Stromal cell of bone marrow (primary cell): ENCODE results near the gene CCNYL1.
"Not testable (repeated sequence)": the region's sequence is repeated elsewhere in the genome, so short reads cannot be mapped to it uniquely, and the experiment has no call there.

Experiments
- DNase-seq: peaks from one replicate; pipeline ENCODE4 v3.0.0-alpha.2; 2012; ENCODE audit warnings: low read depth

Gene CCNYL1

DNA sequence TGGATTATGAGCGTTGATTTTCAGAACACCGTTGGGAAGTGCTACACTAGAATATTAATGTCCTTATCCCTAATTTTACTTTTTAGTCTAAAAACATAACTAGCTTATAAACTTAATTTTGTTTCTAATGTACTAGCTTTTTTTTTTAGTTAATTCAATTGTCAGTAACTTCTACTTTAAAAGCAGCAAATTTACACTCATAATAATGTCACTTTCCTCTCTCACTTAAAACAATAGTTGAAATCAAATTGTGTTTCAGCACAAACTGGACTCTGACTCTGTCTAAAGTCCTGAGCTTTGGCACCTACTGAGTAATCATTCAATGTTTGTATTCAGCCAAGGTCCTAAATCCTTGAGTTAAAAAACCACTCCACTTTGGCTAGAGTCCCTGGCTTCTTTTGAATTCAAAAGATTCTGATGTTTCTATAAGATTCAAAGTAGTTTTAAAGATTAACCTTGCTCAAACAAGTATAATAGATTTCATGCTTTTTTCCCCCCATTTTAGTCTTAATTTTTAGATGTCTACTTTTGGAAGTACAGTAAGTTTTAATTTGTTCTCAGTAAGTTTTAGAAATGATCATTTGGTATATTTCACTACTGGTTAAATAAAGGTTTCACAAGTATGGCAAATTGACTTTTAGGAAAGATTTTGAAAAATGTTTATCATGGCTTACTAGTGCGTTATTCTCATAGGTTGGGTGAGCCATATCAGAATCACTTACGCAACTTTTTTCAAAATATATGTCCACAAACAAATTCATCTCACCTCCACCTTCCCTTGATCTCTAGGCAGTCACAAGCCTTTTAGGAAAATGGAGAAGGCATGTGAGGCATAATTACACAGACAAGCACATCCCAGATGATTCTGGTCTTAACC, 23.4 kb downstream of the CCNYL1 start:
- DNase-seq: no peak

DNA sequence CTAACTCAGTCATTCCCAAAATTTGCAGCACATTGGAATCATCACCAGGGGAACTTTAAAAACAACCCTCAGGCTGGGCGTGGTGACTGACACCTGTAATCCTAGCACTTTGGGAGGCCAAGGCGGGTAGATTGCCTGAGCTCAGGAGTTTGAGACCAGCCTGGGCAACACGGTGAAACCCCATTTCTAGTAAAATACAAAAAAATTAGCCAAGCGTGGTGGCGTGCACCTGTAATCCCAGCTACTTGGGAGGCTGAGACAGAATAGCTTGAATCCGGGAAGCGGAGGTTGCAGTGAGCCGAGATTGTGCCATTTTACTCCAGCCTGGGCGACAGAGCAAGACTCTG, 24.0 kb downstream of the CCNYL1 start:
- DNase-seq: not testable (repeated sequence)

DNA sequence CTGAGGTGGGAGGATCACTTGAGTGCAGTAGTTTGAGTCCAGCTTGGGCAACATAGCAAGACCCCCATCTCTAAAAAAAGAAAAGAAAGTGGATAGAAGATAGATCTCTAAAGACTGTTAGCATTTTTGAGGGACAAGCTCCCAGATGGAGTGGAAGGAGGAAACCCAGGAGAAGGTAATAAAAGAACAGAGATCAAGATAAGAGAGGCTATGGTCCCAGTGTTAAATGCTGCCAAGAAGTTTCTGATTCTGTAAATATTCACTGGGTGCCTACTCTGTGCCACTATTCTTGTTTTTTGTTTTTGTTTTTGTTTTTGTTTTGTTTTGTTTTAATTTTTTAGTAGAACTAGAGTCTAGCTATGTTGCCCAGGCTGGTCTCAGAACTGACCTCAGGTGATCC, 32.1 kb downstream of the CCNYL1 start:
- no peak for DNase-seq

DNA sequence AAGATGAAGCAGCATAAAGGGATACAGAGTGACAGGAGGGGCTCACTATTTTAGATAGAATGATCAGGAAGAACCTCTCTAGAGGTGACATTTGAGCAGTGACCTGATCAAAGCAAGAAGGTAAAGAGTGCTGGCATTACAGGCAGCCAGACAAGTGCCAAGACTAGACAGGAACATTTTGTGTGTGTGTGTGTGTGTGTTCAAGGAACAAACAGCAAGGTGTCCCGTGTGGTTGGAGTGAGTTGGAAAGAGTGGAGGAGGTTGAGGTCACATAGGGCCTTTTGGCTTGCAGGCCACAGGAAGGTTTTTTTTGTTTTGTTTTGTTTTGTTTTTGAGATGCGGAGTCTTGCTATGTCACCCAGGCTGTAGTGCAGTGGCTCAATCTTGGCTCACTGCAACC, 32.6 kb downstream of the CCNYL1 start:
- no peak for DNase-seq

DNA sequence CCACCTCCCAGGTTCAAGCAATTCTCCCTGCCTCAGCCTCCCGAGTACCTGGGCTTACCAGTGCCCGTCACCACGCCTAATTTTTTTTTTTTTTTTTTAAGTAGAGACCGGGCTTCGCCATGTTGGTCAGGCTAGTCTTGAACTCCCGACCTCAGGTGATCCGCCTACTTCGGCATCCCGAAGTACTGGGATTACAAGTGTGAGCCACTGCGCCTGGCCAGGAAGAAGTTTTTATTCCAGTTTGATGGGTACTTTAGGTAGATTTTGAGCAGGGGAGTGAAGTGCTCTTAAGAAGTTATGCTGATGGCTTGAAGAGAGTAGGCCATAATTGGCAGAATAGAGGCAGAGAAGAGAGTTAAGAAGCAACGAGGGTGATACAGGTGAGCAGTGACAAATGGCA, 33.0 kb downstream of the CCNYL1 start:
- DNase-seq: no peak

DNA sequence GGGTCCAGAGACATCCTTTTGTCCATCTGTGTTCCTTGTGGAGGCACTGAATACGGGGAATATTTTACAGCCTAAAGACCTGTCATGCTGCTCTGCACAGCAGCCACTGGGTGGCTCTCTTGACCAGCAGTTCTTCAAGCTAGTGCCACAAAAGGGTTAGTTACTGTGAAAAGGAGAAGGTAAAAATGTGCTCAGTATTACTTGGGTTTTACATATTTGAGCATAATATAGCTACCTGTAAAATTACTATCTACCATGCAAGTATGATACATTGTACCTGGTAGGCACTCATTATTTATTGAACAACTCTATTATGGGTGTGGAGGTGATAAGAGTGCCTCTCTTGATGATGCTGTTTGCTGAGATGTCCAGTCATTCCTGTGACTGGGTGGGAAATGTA, 34.7 kb downstream of the CCNYL1 start:
- DNase-seq: no peak

DNA sequence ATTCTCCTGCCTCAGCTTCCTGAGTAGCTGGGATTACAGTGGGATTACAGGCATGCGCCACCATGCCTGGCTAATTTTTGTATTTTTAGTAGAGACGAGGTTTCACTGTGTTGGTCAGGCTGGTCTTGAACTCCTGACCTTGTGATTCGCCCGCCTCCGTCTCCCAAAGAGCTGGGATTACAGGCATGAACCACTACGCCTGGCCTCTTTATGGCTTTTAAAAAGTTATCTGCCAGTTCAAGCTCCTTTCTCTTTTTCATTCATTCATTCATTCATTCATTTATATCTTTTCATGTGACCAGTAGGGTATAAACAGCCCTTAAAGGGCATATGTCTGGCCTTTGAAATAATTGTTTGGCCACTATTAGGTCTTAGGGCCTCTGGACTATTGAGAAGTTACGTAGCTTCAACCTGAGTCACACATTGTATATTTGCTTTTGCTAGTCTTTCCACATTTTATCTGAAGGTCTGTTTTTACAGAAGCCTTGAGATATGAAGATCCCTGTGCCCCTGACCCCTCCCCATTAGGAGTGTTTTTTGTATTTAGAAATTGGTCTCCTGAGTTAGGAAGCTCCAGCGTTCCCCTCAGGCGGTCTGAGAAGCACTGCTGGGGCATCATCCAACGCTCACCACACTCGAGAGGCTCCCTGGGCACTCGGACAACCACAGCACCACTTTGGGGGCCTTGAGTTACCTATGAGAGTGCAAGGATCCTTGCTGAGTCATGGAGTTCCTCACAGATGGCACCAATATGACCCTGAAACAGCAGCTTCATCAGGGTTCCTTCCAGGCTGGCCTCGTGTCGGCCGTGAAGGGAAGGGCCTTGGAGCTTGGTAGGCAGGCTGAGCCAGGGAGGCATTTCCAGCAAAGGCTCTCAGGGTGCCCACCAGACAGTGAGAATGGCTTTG, 36.5 kb downstream of the CCNYL1 start:
- DNase-seq: no peak

DNA sequence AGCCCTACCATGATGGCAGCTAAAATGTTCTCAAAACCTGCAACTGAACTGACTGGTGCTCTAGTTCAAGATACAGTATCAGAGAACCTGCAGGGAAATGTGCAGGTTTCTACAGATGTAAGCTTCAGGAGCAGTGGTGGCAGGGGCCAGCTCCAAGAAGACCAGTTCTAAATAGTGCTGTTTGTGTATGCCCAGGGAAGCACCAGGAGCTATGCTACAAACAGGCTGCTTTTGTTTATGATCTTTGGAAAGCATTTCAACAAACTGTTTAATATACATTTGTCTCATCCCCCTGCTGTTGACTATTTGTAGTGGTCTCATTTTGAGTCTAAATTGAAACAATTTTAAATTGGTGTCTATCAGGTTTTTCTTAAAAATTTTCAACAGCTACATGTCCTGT, 37.6 kb downstream of the CCNYL1 start:
- no peak for DNase-seq

DNA sequence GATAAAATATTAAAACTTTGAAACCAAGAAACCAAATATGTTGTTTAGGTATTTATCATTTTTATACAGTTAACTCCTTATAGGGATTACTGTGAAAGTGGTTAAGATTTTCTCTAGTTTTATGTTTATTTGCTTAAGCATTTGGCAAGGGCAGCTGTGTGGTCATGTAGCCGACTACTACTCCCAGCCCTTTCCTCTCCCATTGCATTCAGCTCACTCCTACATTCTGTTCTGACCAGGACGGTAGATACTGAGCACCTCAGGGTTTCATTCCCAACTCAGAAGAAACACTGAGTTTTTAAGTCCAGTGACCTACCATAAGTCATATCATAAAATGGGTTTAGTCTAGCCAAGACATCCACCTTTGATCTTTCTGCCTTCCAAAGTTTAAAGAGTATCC, 38.4 kb downstream of the CCNYL1 start:
- DNase-seq: no peak

DNA sequence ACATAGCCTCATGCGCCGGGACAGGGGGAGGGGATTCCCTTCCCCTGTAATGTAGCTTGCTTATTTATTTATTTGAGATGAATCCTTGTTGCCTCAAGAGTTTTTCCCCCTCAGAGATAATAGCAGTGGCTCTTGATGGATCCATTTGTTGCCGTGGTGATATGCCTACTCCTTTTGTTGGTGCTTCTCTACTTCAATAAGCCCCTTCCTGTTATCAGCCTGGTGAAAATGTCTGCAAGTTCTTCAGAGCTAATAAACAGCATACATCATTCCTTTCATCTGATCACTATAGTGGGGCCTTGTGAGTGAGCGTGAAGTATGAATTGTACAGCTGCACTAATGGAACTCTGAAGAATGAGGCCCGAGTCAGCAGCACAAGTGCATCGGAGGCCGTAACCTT, 38.9 kb downstream of the CCNYL1 start:
- DNase-seq: no peak

DNA sequence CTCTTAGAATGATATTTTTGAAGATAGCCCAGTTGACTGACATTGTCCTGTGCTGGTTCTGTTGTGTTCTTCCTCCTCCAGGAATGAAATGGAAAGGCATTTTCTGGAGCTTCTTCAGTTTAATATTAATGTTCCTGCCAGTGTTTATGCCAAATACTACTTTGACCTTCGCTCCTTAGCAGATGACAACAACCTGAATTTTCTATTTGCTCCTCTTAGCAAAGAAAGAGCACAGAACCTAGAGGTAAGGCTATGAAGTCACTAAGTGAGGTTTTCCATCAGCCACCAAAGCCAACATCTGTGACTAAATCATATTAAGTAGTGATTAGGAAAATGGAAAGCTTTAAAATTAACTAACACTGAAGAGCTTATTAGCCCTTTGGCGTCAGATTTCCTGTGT, 39.4 kb downstream of the CCNYL1 start:
- no peak for DNase-seq

DNA sequence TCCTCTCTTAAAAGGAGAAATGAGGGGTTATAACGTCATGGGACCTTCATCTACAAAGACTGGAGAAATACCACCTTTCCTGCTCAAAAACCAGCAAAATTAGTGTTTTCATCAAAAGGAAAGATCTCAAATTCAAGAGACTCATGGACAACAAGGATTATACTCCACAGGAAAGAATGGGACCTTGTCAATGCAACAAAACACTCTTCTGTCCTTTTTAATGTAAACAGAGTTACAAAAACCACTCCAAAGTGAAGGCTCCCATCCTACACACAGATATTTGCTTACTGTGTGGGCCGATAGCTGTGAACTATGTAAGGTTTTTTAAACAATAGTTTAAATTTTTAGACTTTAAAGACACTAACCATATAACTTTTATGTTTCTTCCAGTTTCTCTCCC, 42.2 kb downstream of the CCNYL1 start:
- not testable (repeated sequence) for DNase-seq

DNA sequence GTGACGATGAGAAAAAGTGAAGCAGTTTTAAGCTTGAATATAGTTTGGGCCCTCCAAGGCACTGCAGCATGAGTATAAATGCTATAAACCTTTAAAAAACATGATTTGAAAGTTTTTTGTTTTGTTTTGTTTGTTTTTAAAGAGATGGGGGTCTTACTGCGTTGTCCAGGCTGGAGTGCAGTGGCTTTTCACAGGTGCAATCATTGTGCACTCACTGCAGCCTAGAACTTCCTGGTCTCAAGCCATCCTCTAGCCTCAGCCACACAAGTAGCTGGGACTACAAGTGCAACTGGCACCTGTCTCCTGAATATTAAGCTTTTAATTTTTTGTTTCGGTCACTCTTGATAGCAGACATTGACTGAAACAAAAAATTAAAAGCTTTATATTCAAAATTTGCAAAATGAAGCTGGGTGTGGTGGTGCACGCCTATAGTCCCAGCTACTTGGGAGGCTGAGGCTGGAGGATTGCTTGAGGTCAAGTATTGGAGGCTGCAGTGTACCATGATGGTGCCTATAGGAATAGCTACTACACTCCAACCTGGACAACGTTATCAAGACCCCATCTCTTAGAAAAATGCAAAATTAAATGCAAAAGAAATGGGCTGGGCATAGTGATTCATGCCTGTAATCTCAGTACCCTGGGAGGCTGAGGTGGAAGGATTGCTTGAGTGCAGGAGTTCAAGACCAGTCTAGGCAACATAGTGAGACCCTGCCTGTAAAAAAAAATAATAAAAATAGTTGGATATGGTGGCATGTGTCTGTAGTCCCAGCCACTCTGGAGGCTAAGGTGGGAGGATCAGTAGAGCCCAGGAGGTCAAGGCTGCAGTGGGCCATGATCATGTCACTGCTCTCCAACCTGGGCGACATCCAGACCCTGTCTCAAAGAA, 43.3 kb downstream of the CCNYL1 start:
- no peak for DNase-seq

DNA sequence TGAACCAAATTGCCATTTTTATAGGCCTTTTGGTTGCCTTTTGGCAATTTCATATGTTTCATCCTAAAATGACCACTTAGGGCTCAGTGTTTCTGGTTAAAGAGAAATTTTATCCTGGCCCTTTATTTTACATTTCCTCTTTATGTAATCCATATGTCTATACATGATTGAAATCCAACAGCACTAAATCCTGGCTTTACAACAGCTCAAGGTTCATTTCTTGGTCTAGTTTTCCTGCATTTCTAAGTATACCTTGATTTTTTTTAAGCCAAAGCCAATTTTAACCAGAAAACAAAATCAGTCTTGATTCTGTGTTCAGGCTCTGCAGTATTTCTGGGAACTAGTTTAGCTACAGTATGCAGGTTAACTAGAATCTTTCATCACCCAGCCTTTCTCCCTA, 46.6 kb downstream of the CCNYL1 start:
- no peak for DNase-seq

DNA sequence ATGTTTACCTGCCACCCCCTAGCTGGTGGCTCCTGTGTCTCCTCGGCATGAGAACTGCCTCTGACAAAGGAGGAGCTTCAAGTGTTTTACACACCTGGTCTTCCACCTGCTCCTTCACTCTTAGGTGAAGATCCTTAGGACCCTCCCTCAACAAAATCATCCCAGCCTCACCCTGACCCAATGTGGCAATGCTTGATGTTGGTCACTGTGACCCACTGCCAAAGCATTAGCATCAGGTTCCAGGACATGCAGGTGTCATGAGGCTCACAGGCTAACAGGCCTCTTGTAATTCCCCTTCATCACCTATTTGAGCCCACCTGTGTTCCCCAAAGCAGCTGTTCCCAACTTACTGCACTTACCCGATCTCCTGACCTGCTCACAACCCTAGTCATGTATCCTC, 48.5 kb downstream of the CCNYL1 start:
- no peak for DNase-seq

DNA sequence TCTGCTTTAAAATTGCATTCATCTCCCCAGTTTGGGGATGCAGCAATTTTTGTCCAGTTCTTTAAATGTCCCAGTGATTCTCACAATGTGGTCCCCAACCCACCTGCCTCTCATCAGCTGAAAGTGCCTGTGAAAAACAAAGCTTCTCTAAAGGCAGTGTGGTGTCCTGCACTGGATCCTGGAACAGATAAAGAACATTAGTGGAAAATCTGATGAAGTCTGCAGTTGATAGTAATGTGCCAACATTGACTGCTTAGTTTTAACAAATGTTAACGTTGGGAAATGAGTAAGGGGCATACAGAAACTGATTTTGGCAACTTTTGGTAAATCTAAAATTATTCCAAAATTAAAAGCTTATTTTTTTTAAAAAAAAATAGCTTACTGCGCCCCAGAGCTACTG, 49.0 kb downstream of the CCNYL1 start:
- no peak for DNase-seq

DNA sequence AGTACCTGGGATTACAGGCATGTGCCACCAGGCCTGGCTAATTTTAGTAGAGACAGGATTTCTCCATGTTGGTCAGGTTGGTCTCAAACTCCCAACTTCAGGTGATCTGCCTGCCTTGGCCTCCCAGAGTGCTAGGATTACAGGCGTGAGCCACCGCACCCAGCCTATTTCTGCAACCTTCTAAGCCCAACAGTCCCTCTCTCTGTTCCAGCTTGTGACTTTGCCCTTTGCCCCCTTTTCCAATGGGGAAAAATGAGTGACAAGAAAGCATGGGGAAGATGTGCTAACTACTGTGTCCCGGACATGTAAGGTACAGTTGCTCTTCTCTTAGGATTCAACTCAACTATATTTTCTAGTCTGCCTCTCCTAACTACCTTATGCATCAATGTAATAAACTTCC, 50.0 kb downstream of the CCNYL1 start:
- not testable (repeated sequence) for DNase-seq

DNA sequence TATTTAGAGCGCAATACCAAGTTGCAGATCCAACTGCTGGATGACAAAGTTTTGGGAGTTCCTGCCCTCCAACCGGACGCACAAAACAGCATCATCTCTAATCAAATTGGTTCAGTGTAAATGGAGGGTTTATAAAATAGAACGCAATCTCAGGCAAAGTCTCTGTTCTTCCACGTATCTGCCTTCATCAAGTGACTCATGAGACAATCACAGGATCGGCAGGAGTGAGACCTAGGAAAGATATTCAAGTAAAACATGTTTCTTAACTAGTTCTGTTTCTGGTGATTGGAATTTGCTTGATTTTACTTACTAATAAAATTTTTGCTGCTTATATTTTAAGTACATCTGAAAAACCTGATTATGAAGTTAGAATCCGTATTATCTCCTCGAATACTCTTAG, 50.7 kb downstream of the CCNYL1 start:
- no peak for DNase-seq

DNA sequence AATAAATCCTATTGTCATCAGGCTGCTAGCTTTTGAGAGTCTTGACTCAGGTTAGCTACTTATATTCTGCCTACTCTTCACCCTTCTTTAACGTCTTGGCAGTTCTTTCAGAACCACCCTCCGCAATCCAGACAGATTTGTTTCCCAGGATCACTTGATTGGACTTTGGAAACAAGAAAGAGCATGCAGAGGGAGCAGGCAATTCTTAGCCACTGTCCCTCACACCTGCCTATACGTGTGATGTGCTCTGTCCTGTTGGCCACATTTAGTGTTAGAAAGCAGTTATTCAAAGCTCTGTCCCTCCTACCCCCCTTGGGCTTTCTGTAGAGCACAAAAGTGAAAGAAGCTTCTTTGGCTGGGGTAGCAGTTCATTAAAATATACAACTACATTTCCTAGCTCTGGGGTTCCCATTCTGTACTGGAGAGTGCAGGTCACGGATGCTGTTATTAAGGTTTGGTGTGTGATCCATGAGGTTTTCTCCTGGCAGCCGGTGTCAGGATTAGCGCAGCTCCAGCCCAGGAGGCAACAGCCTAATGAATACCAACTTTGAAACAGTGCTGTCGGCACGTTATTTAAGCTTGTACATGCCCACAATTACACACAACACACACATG, 52.0 kb downstream of the CCNYL1 start:
- DNase-seq: no peak

DNA sequence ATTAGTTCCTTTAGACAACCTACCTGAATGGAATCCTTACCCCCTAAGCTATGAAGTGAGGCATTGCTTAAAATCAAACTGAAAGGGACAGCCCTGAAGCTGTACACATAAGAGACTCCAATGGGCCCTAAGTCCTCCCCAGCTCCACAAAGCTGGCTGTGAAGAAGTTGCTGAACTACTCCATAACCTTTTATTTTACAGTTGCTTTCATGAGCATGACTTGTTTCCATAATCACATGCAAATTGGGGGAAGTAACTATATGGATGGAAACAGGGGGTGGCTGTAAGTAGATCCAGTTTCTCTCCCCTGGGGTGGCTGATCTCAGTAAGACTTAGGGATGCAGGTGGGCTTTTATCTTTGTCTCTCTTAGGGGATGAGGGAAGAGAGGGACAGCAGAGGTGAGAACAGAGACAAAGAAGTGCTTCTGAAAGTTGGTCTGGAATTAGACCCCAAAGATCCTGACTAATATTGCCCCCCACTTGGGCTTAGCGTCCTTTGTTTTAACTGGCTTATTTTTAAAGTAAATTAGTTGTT, 52.7 kb downstream of the CCNYL1 start:
- DNase-seq: no peak

DNA sequence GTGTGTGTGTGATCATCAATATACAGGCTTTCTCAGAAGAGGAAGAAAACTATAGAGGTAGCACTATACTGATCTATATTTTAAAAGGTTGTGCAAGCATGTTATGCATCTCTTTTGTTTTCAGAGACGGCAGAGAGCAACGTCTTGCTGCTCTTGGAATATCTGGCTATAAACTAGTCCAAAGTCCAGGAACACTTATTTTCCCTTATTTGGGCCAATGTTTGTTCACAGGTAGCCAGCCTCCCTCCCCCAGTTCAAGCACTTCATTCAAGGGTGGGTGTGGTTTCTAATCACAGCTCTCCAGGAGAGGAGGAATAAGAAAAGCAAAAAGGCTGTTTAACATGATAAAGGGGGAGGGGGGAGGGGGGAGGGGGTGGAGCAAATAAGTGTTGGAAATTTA, 54.1 kb downstream of the CCNYL1 start:
- DNase-seq: no peak
